Measurements from ENCODE around the gene MATK. TPM values are rescaled to one million over a fixed set of nuclear protein-coding genes. Genes with fewer than 3 reads are reported as not detected.
"Not testable (repeated sequence)": the region's sequence is repeated elsewhere in the genome, so short reads cannot be mapped to it uniquely, and the experiment has no call there.

MATK gene
- total RNA-seq, 1 donor: not detected

GRCh38 chr19:3759482-3760254 lies 26.5 kb downstream of the MATK start:
- no peak for DNase-seq (ENCODE audit: low read depth)
- no peak overlapping the region for H3K4me3 ChIP-seq (ENCODE audit: low read depth, low read length)
- TF ChIP-seq, protein P1, sequence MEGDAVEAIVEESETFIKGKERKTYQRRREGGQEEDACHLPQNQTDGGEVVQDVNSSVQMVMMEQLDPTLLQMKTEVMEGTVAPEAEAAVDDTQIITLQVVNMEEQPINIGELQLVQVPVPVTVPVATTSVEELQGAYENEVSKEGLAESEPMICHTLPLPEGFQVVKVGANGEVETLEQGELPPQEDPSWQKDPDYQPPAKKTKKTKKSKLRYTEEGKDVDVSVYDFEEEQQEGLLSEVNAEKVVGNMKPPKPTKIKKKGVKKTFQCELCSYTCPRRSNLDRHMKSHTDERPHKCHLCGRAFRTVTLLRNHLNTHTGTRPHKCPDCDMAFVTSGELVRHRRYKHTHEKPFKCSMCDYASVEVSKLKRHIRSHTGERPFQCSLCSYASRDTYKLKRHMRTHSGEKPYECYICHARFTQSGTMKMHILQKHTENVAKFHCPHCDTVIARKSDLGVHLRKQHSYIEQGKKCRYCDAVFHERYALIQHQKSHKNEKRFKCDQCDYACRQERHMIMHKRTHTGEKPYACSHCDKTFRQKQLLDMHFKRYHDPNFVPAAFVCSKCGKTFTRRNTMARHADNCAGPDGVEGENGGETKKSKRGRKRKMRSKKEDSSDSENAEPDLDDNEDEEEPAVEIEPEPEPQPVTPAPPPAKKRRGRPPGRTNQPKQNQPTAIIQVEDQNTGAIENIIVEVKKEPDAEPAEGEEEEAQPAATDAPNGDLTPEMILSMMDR (IDR thresholded peaks at IDR 0.05; ENCODE audit: insufficient read depth, low read depth, low read length): no peak

DNA sequence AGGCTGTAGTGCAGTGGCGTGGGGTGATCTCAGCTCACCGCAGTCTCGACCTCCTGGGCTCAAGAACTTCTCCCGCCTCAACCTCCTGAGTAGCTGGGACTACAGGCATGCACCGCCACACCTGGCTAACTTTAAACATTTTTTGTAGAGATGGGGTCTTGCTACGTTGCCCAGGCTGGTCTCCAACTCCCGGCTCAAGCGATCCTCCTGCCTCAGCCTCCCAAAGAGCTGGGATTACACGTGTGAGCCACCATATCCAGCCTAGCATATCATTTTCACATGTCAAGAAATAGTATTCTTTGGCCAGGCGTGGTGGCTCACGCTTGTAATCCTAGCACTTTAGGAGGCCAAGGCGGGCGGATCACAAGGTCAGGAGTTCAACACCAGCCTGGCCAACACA lies 27.9 kb downstream of the MATK start:
- DNase-seq (ENCODE audit: low read depth); H3K4me3 ChIP-seq (ENCODE audit: low read depth, low read length): not testable (repeated sequence)

GRCh38 chr19:3757705-3758104 lies 28.5 kb downstream of the MATK start:
- H3K4me3 ChIP-seq (ENCODE audit: low read depth, low read length); DNase-seq (ENCODE audit: low read depth): not testable (repeated sequence)

GRCh38 chr19:3753631-3754410 lies 32.4 kb downstream of the MATK start:
- H3K4me3 ChIP-seq (ENCODE audit: low read depth, low read length): no peak overlapping the region
- no peak for DNase-seq (ENCODE audit: low read depth)
- TF ChIP-seq, protein P1 (IDR thresholded peaks at IDR 0.05; ENCODE audit: insufficient read depth, low read depth, low read length): no peak

DNA sequence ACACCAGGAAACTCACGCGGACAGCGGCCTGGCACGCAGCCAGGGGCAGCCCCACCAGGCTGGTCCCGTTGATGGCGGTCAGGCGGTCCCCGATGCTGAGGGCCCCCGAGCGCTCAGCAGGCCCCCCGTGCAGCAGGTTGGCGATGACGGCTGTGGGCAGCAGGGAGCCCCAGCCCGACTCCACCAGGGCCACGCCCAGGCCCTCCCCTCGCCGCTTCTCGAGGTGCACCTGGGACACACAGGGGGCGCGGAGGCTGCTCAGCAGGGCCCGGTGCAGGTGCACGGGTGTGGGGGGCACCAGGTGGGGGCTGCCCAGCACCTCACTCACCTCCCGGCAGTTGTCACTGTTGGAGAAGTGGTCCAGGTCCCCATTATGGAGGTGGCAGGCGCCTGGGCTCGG lies 33.7 kb downstream of the MATK start:
- DNase-seq (ENCODE audit: low read depth): no peak
- TF ChIP-seq, protein P1 (IDR thresholded peaks at IDR 0.05; ENCODE audit: insufficient read depth, low read depth, low read length): no peak
- no peak overlapping the region for H3K4me3 ChIP-seq (ENCODE audit: low read depth, low read length)

DNA sequence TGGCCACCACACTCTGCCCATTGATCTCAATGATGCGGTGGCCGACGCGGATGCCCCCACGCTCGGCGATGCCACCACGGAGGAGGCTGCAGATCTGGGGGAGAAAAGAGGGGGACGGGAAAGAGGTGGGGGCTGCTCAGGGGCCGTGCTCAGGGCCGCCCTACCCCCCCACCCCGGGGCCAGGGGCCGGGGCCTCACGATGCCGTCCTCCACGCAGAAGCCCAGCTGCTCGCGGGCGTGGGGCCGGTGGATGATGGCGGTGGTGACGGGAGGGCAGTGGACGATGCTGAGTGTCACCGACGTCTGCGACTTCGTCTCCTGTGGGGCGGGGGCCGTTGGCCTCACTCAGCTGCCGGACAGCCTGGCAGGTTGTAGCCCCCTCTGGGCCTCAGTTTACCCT lies 34.9 kb downstream of the MATK start:
- H3K4me3 ChIP-seq (ENCODE audit: low read depth, low read length): no peak overlapping the region
- DNase-seq (ENCODE audit: low read depth): no peak
- TF ChIP-seq, protein P1 (IDR thresholded peaks at IDR 0.05; ENCODE audit: insufficient read depth, low read depth, low read length): no peak

DNA sequence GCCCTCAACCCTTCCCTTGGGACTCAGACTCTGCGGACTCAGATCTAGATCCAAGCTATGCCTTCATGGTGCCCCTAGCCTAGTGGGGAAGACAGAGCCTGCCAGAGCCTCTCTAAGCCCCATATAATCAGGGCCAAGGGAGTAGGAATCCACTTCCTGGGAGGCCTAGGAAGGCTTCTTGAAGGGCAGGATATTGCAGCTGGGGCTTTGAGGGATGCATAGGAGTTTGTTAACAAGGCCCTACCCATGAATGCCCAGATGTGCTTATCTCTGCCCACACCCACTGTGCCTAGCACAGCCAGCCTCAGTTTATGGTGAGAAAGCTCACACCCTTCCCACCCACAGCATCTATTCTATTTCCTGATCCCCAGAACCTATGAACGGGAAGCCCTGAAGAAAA lies 36.0 kb downstream of the MATK start:
- TF ChIP-seq, protein P1 (IDR thresholded peaks at IDR 0.05; ENCODE audit: insufficient read depth, low read depth, low read length): no peak
- no peak overlapping the region for H3K4me3 ChIP-seq (ENCODE audit: low read depth, low read length)
- DNase-seq (ENCODE audit: low read depth): no peak

Measured in fibroblast of villous mesenchyme (primary cell).